ENCODE data around the gene CHADL.

The CHADL gene

GRCh38 chr22:41256254-41257253 lies 15.8 kb upstream of the CHADL start:
- no peak for DNase-seq (ENCODE audit: low read depth in 3 of 3, low spot score in 1 of 3)

- no peak for DNase-seq (ENCODE audit: low read depth in 3 of 3, low spot score in 1 of 3)
Measured at GRCh38 chr22:41254230-41254629, 13.5 kb upstream of the CHADL start.

- DNase-seq (ENCODE audit: low read depth in 3 of 3, low spot score in 1 of 3), result no peak
Measured at GRCh38 chr22:41252365-41252764, 11.6 kb upstream of the CHADL start.

GRCh38 chr22:41250127-41250526 lies 9.4 kb upstream of the CHADL start:
- DNase-seq (ENCODE audit: low read depth in 3 of 3, low spot score in 1 of 3), result no peak

GRCh38 chr22:41249442-41249841 lies 8.7 kb upstream of the CHADL start:
- DNase-seq (ENCODE audit: low read depth in 3 of 3, low spot score in 1 of 3), result no peak

- no peak for DNase-seq (ENCODE audit: low read depth in 3 of 3, low spot score in 1 of 3)
Measured at GRCh38 chr22:41248758-41249157, 8.0 kb upstream of the CHADL start.

GRCh38 chr22:41248314-41248713 lies 7.6 kb upstream of the CHADL start:
- DNase-seq (ENCODE audit: low read depth in 3 of 3, low spot score in 1 of 3), result no peak

- DNase-seq (ENCODE audit: low read depth in 3 of 3, low spot score in 1 of 3), result no peak
Measured at GRCh38 chr22:41247703-41248102, 7.0 kb upstream of the CHADL start.

GRCh38 chr22:41245917-41246499 lies 5.3 kb upstream of the CHADL start:
- DNase-seq (ENCODE audit: low read depth in 3 of 3, low spot score in 1 of 3), result no peak

GRCh38 chr22:41243361-41243760 lies 2.6 kb upstream of the CHADL start:
- no peak for DNase-seq (ENCODE audit: low read depth in 3 of 3, low spot score in 1 of 3)

GRCh38 chr22:41242396-41243117 lies 1.8 kb upstream of the CHADL start:
- no peak for DNase-seq (ENCODE audit: low read depth in 3 of 3, low spot score in 1 of 3)

GRCh38 chr22:41241133-41241676 lies 474 bp upstream of the CHADL start:
- no peak for DNase-seq (ENCODE audit: low read depth in 3 of 3, low spot score in 1 of 3)

- DNase-seq (ENCODE audit: low read depth in 3 of 3, low spot score in 1 of 3), result no peak
Measured at GRCh38 chr22:41239443-41240128, 1.1 kb downstream of the CHADL start.

GRCh38 chr22:41238570-41239442 lies 1.9 kb downstream of the CHADL start:
- no peak for DNase-seq (ENCODE audit: low read depth in 3 of 3, low spot score in 1 of 3)

GRCh38 chr22:41237707-41238569 lies 2.8 kb downstream of the CHADL start:
- DNase-seq (ENCODE audit: low read depth in 3 of 3, low spot score in 1 of 3), result peak; percentile 59 to 66 (median 60)

- no peak for DNase-seq (ENCODE audit: low read depth in 3 of 3, low spot score in 1 of 3)
Measured at GRCh38 chr22:41237036-41237706, 3.6 kb downstream of the CHADL start.

GRCh38 chr22:41234815-41235695 lies 5.7 kb downstream of the CHADL start:
- DNase-seq (ENCODE audit: low read depth in 3 of 3, low spot score in 1 of 3), result no peak

All from stimulated activated CD4-positive, alpha-beta T cell treated with anti-CD3 and anti-CD28 coated beads, TNF-alpha, amount 100 ng/mL, for 1 hour (primary cell).